HepG2 (cell line): ENCODE results near the gene SERINC5. TPM values are rescaled to one million over a fixed set of nuclear protein-coding genes. Genes with fewer than 3 reads are reported as not detected.
A peak's percentile ranks its signal among the peaks of the same experiment; 100 is the strongest.

Source experiments
- ATF1 ChIP-seq: IDR thresholded peaks from 2 replicates; pipeline ENCODE4 v1.6.1; 2016; ENCODE audit warnings: mild to moderate bottlenecking, control low read depth
- ATF7 ChIP-seq, 2 experiments: fragments of 450-650 bp in 1 of 2; sonication (generic) in 1 of 2; formaldehyde crosslinking in 1 of 2; IDR thresholded peaks; 2 replicates each; pipeline versions ENCODE4 v1.4.0 to v1.6.1; 2016 to 2020; ENCODE audit warnings: antibody characterized with exemption in 1 of 2, mild to moderate bottlenecking in 1 of 2, missing genetic modification reagents in 1 of 2
- CENPT ChIP-seq: sonication (generic); formaldehyde crosslinking; IDR thresholded peaks from 2 replicates; pipeline ENCODE4 v1.8.0; 2022; ENCODE audit warnings: low read depth, mild to moderate bottlenecking, moderate library complexity, missing genetic modification reagents
- HMGA1 ChIP-seq: sonication (generic); formaldehyde crosslinking; conservative IDR thresholded peaks from 2 replicates; pipeline ENCODE4 v1.4.0; 2020; ENCODE audit warnings: missing genetic modification reagents
- KDM1A ChIP-seq: IDR thresholded peaks from 2 replicates; pipeline ENCODE4 v1.6.1; 2016; ENCODE audit warnings: missing compliant biosample characterization
- MAF1 ChIP-seq: sonication (generic); formaldehyde crosslinking; IDR thresholded peaks from 2 replicates; pipeline ENCODE4 v1.5.0; 2020; ENCODE audit warnings: missing genetic modification reagents, borderline replicate concordance
- NFYC ChIP-seq: IDR thresholded peaks from 2 replicates; pipeline ENCODE4 v1.6.1; 2016; ENCODE audit warnings: missing genetic modification reagents, missing compliant biosample characterization
- POLR2AphosphoS5 ChIP-seq: IDR thresholded peaks from 2 replicates; pipeline ENCODE4 v1.6.1; 2012; ENCODE audit warnings: low read depth, low read length
- RNF2 ChIP-seq: fragments of 450-650 bp; conservative IDR thresholded peaks from 2 replicates; pipeline ENCODE4 v1.6.1; 2016; ENCODE audit warnings: low read depth
- SIX4 ChIP-seq: sonication (generic); formaldehyde crosslinking; IDR thresholded peaks from 2 replicates; pipeline ENCODE4 v1.4.0; 2020; ENCODE audit warnings: missing genetic modification reagents
- SRSF1 ChIP-seq: fragments of 200-400 bp; formaldehyde crosslinking; optimal IDR thresholded peaks from 2 replicates; pipeline ENCODE3; 2017; ENCODE audit warnings: mild to moderate bottlenecking, low read depth, low read length, moderate library complexity
- TFDP2 ChIP-seq: sonication (generic); formaldehyde crosslinking; IDR thresholded peaks from 2 replicates; pipeline ENCODE4 v1.4.0; 2020; ENCODE audit warnings: missing genetic modification reagents
- UBTF ChIP-seq: sonication (generic); formaldehyde crosslinking; IDR thresholded peaks from 2 replicates; pipeline ENCODE4 v1.4.0; 2020; ENCODE audit warnings: mild to moderate bottlenecking, missing genetic modification reagents
- XRCC5 ChIP-seq: fragments of 200-400 bp; formaldehyde crosslinking; optimal IDR thresholded peaks from 2 replicates; pipeline ENCODE3; 2017; ENCODE audit warnings: mild to moderate bottlenecking, low read length
- ZMAT5 ChIP-seq: sonication (generic); formaldehyde crosslinking; IDR thresholded peaks from 2 replicates; pipeline ENCODE4 v1.5.0; 2020; ENCODE audit warnings: mild to moderate bottlenecking, low read depth, missing genetic modification reagents, borderline replicate concordance
- ZSCAN20 ChIP-seq: sonication (generic); formaldehyde crosslinking; IDR thresholded peaks from 2 replicates; pipeline ENCODE4 v1.4.0; 2020; ENCODE audit warnings: missing genetic modification reagents, mild to moderate bottlenecking, borderline replicate concordance
- ZXDC ChIP-seq: sonication (generic); formaldehyde crosslinking; IDR thresholded peaks from 2 replicates; pipeline ENCODE4 v1.5.0; 2020; ENCODE audit warnings: mild to moderate bottlenecking, missing genetic modification reagents
- polyA plus RNA-seq, 8 experiments: library from polyadenylated mRNA; depleted of rRNA in 3 of 8; stranded (reverse) in 7 of 8; unstranded in 1 of 8; fragments of >200 nt; fragmentation: Illumina TruSeq in 4 of 8; extraction: Trizol in 4 of 8; gene quantifications; 2 replicates each; pipeline versions ENCODE4 v1.2.1 to v1.2.3, GENCODE V29; 2011 to 2016; ENCODE audit warnings: low read depth in 4 of 8, missing spikeins in 1 of 8, mixed read lengths in 1 of 8; ENCODE audit not compliant: insufficient read depth in 1 of 8
- total RNA-seq, 5 experiments: library from RNA; depleted of rRNA; stranded (reverse); fragments of >200 nt; fragmentation: Illumina TruSeq; extraction: Trizol; gene quantifications; 2 replicates each; pipeline ENCODE4 v1.2.3, GENCODE V29; 2016; ENCODE audit warnings: low read depth in 1 of 5
- TF ChIP-seq, protein P1 (sequence below): IDR thresholded peaks from 2 replicates; pipeline ENCODE4 v1.6.1; 2016; ENCODE audit warnings: missing compliant biosample characterization, missing genetic modification reagents, borderline replicate concordance
- TF ChIP-seq, protein P2 (sequence below): sonication (generic); formaldehyde crosslinking; IDR thresholded peaks from 2 replicates; pipeline ENCODE4 v1.5.0; 2020; ENCODE audit warnings: missing genetic modification reagents, mild to moderate bottlenecking, borderline replicate concordance

Gene SERINC5
- total and polyA plus RNA-seq, 2 of the 13 experiments (the other 11 are each of a cell fraction or from before 2014, with no cell fraction given) = 17.3 to 22.8 TPM

- TF ChIP-seq, protein P1, sequence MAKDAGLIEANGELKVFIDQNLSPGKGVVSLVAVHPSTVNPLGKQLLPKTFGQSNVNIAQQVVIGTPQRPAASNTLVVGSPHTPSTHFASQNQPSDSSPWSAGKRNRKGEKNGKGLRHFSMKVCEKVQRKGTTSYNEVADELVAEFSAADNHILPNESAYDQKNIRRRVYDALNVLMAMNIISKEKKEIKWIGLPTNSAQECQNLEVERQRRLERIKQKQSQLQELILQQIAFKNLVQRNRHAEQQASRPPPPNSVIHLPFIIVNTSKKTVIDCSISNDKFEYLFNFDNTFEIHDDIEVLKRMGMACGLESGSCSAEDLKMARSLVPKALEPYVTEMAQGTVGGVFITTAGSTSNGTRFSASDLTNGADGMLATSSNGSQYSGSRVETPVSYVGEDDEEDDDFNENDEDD (CRISPR knock-in tag) = peak; percentile 70; the same call in 1 of the 2 replicates
- no peak for TF ChIP-seq ATF7 (IDR thresholded peaks at IDR 0.05)
- no peak for TF ChIP-seq ATF7 (CRISPR knock-in tag; IDR thresholded peaks at IDR 0.05)
- no peak for TF ChIP-seq RNF2
- TF ChIP-seq TFDP2 (CRISPR knock-in tag) = peak; percentile 84
- no peak for TF ChIP-seq HMGA1 (CRISPR knock-in tag)
- TF ChIP-seq NFYC (CRISPR knock-in tag) = no peak; the same call in 1 of the 2 replicates
- TF ChIP-seq, protein P2, sequence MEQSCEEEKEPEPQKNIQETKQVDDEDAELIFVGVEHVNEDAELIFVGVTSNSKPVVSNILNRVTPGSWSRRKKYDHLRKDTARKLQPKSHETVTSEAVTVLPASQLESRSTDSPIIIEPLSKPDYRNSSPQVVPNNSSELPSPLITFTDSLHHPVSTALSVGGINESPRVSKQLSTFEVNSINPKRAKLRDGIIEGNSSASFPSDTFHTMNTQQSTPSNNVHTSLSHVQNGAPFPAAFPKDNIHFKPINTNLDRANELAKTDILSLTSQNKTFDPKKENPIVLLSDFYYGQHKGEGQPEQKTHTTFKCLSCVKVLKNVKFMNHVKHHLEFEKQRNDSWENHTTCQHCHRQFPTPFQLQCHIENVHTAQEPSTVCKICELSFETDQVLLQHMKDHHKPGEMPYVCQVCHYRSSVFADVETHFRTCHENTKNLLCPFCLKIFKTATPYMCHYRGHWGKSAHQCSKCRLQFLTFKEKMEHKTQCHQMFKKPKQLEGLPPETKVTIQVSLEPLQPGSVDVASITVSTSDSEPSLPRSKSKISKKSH = no peak
- TF ChIP-seq ZXDC = peak; percentile 38; the same call in 1 of the 2 replicates
- no peak for TF ChIP-seq ATF1 (CRISPR knock-in tag)
- no peak for TF ChIP-seq ZSCAN20
- no peak for TF ChIP-seq MAF1 (CRISPR knock-in tag)
- TF ChIP-seq SRSF1 = peak; percentile 48
- no peak for TF ChIP-seq CENPT (CRISPR knock-in tag)
- peak; percentile 28 for TF ChIP-seq XRCC5
- no peak for TF ChIP-seq SIX4
- TF ChIP-seq POLR2AphosphoS5 = peak; percentile 91
- no peak for TF ChIP-seq KDM1A (CRISPR knock-in tag)
- TF ChIP-seq UBTF (CRISPR knock-in tag) = peak; percentile 95; the same call in 1 of the 2 replicates
- no peak for TF ChIP-seq ZMAT5
Measured at GRCh38 chr5:80255811-80256712, at the start of gene SERINC5 (continued).
